ENCODE measurements around the gene CYP26B1. TPM values are rescaled to one million over a fixed set of nuclear protein-coding genes. Genes with fewer than 3 reads are reported as not detected.
"Not testable (repeated sequence)": the region's sequence is repeated elsewhere in the genome, so short reads cannot be mapped to it uniquely, and the experiment has no call there.

Gene CYP26B1
- polyA plus RNA-seq, 1 donor from 2014 or later, result not detected

DNA sequence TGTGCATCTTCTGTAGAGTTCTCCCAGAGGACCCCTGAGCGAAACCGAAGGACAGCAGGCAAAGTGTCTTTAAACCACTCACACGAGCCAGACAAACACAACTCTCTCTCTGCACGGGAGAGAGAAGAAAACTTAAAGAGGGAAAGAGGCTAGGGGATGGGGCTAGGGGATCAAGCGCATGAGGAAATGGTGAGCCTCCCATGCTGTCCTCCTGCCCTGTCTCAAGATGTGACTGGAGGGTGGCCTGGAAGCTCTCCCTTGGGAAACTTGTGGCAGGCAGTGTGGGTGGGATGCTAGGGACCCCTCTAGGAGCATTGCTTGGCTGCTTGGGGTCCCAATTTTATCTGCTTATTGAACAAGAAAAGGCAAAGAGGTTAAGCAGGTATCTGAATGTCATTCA lies 44.5 kb downstream of the CYP26B1 start:
- Mint-ChIP-seq H3K36me3 (no peaks in the 10 kb centered on the region), H3K4me1 (no peaks in the 10 kb centered on the region), H3K27ac (no peak overlapping the region), H3K4me3 (no peak overlapping the region), H3K27me3 (peaks cover 5% of the 10 kb centered on the region), H3K9me3 (peaks cover 0 to 2% (median 0%) of the 10 kb centered on the region in 3 donors)

DNA sequence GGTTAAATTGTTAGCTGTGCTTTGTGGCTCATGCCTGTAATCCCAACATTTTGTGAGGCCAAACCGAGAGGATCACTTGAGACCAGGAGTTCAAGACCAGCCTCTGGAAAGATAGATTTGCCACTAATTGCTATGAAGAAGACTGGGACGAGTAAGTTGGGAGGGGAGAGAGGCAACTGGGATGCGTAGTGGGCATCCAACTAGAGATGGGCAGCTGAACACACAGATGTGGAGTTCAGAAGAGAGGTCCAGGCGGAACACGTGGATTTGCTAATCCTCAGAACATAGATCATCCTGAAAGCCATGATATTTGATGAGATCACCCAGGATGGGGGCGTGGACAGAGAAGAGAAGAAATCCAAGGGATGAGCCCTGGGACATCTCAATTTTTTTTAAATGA lies 48.7 kb downstream of the CYP26B1 start:
- H3K36me3 Mint-ChIP-seq, result no peaks in the 10 kb centered on the region
- H3K9me3 Mint-ChIP-seq, result peaks cover 0 to 2% (median 0%) of the 10 kb centered on the region in 3 donors
- H3K4me3 Mint-ChIP-seq, result no peak overlapping the region
- peaks cover 2% of the 10 kb centered on the region for H3K27me3 Mint-ChIP-seq
- H3K4me1 Mint-ChIP-seq, result no peaks in the 10 kb centered on the region
- no peak overlapping the region for H3K27ac Mint-ChIP-seq

DNA sequence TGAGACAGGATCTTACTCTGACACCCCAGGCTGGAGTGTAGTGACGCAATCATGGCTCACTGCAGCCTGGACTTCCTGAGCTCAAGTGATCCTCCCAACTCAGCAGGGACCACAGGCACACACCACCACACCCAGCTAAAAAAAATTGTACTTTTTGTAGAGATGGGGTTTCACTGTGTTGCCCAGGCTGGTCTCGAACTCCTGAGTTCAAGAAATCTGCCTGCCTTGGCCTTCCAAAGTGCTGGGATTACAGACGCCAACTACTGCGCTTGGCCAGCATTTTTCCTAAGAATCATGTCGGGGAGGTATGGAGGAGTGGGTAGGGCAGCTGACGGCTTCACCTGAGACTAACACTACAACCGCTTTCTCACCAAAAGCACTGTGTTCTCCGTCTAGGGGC lies 50.4 kb downstream of the CYP26B1 start:
- no peak overlapping the region for H3K4me3 Mint-ChIP-seq
- no peak overlapping the region for H3K27ac Mint-ChIP-seq
- peaks cover 0 to 2% (median 0%) of the 10 kb centered on the region in 3 donors for H3K9me3 Mint-ChIP-seq
- no peaks in the 10 kb centered on the region for H3K36me3 Mint-ChIP-seq
- peaks cover 2% of the 10 kb centered on the region for H3K27me3 Mint-ChIP-seq
- H3K4me1 Mint-ChIP-seq, result no peaks in the 10 kb centered on the region

GRCh38 chr2:72096181-72096580 lies 51.5 kb downstream of the CYP26B1 start:
- Mint-ChIP-seq H3K36me3 (no peaks in the 10 kb centered on the region), H3K27me3 (peaks cover 2% of the 10 kb centered on the region), H3K4me3 (no peak overlapping the region), H3K4me1 (no peaks in the 10 kb centered on the region), H3K27ac (no peak overlapping the region), H3K9me3 (peaks cover 0 to 2% (median 0%) of the 10 kb centered on the region in 3 donors)

- Mint-ChIP-seq H3K36me3 (no peaks in the 10 kb centered on the region), H3K9me3 (peaks cover 0 to 2% (median under 1%) of the 10 kb centered on the region in 3 donors), H3K4me3 (no peak overlapping the region), H3K27ac (no peak overlapping the region), H3K27me3 (peaks cover 2% of the 10 kb centered on the region), H3K4me1 (no peaks in the 10 kb centered on the region)
Measured at GRCh38 chr2:72095364-72095763, 52.3 kb downstream of the CYP26B1 start.

DNA sequence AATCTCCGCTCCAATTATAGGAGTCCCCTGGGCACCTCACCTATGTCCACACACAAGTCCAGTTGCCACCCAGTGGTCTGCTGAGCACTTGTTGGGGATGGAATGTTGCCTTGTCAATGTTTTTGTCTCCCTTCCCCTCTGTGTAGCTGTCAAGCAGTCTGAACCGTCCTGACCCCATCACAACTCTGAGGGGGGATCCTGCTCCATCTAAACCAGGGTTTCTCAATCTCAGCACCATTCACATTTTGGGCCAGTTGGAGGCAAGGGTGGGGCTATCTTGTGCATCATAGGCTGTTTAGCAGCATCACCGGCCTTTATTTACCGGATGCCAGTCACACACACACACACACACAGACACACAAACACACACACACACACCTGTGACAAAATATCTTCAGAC lies 53.0 kb downstream of the CYP26B1 start:
- H3K36me3 Mint-ChIP-seq, result no peaks in the 10 kb centered on the region
- H3K27me3 Mint-ChIP-seq, result peaks cover 4% of the 10 kb centered on the region
- H3K4me3 Mint-ChIP-seq, result no peak overlapping the region
- no peak overlapping the region for H3K27ac Mint-ChIP-seq
- no peaks in the 10 kb centered on the region for H3K4me1 Mint-ChIP-seq
- peaks cover 0 to 2% (median 2%) of the 10 kb centered on the region in 3 donors for H3K9me3 Mint-ChIP-seq

DNA sequence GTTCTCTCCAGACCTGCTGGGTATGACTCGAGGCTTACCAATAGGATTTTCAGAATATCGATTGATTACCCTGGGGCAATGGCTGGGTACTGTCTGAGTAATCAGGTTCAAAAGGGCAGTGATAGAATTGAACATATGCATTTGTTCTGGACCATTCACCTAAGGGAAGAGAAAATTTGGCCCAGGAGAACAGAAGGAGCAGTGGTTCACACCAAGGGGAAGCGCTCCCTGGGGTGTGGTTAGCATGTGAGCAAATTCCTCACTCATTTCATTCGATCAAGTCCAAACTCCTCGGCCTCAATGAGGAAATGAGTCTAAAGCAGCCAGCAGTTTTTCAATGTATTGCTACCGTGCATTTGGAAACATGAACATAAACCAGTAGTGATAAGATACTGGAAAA lies 55.6 kb downstream of the CYP26B1 start:
- H3K36me3 Mint-ChIP-seq, result peaks cover 3% of the 10 kb centered on the region
- H3K27ac Mint-ChIP-seq, result no peak overlapping the region
- H3K4me1 Mint-ChIP-seq, result no peaks in the 10 kb centered on the region
- H3K9me3 Mint-ChIP-seq, result peaks cover 0 to 2% (median 2%) of the 10 kb centered on the region in 3 donors
- no peak overlapping the region for H3K4me3 Mint-ChIP-seq
- H3K27me3 Mint-ChIP-seq, result peaks cover 2% of the 10 kb centered on the region

DNA sequence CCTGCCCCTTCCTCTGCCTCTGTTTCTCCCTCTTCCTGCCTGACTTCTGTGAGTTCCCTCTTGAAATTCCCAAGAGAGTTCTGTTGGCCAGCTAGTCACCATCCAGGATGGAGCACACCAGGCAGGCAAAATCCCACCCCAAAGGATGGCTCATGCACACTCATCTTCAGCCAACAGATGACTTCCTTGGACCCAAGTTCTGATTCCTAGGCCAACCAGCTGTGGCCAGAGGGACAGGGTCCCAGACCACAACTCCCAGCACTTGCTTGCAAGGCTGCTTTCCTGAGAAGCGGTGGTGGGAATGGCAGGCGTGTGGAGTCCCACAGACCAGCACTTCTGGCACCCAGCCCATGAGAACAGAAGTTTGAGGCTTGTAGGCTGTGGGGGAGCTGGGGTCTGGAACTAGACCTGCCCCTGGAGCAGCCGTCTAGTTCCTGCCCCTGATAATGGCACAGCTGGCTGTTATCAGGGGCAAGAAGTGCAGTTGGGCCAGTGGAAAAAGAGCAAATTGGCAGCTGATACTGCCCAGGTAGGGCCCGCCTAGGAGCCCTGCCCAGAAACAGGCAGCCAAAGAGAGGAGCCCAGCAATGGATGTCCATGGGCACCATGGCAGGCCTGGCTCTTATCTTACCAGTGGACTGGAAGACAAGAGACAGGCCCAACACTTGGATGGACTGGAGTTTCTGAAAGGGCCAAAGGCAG lies 56.7 kb downstream of the CYP26B1 start:
- H3K27me3 Mint-ChIP-seq, result peaks cover 2% of the 10 kb centered on the region
- no peak overlapping the region for H3K4me3 Mint-ChIP-seq
- peaks cover 3% of the 10 kb centered on the region for H3K36me3 Mint-ChIP-seq
- H3K4me1 Mint-ChIP-seq, result no peaks in the 10 kb centered on the region
- no peak overlapping the region for H3K27ac Mint-ChIP-seq
- H3K9me3 Mint-ChIP-seq, result peaks cover 0 to 2% (median 2%) of the 10 kb centered on the region in 3 donors

- H3K4me3 Mint-ChIP-seq, result no peak overlapping the region
- no peak overlapping the region for H3K27ac Mint-ChIP-seq
- H3K27me3 Mint-ChIP-seq, result peaks cover 2% of the 10 kb centered on the region
- H3K9me3 Mint-ChIP-seq, result peaks cover 0 to 2% (median 2%) of the 10 kb centered on the region in 3 donors
- no peaks in the 10 kb centered on the region for H3K4me1 Mint-ChIP-seq
- peaks cover 3% of the 10 kb centered on the region for H3K36me3 Mint-ChIP-seq
Measured at GRCh38 chr2:72090271-72090720, 57.4 kb downstream of the CYP26B1 start.

DNA sequence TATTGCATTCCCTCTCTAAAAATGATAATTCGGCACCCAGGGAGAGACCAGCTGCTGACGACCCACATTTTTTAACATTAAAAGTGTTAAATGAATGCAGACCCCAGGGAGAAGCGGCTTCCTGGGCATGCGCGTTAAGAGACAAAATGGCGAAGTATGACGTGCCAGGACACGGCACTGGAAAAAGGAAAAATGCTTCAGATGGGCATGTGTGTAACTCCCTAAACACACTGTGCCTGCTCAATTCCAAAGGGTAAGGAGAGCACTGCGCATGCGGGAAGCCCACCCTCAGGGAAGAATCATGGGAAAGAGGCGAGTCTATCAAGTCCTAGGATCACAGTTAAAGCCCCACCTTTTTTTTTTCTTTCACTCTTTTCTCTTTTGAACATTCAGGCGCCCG lies 58.1 kb downstream of the CYP26B1 start:
- H3K36me3 Mint-ChIP-seq, result peaks cover 3% of the 10 kb centered on the region
- H3K4me3 Mint-ChIP-seq, result no peak overlapping the region
- H3K4me1 Mint-ChIP-seq, result no peaks in the 10 kb centered on the region
- peaks cover 0 to 2% (median 2%) of the 10 kb centered on the region in 3 donors for H3K9me3 Mint-ChIP-seq
- H3K27ac Mint-ChIP-seq, result no peak overlapping the region
- H3K27me3 Mint-ChIP-seq, result peaks cover 2% of the 10 kb centered on the region

DNA sequence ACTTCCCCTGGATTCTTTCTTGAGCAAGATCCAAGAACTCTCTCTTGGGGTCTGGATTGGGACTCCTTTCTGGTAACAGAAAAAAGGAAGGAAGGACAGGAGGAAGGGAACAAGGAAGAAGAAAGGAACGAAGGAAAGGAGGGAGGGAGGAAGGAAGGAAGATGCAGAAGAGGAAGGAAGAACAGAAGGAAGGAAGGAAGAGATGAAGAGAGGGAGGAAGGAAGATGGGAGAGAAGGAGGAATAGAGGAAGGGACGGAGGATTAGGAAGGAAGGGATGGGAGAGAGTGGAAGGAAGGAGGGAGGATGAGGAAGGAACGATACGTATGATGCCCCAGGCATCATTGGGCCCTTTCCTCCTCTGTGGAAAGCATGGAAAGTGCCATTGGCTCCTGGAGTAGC lies 58.6 kb downstream of the CYP26B1 start:
- H3K27me3 Mint-ChIP-seq, result peaks cover 2% of the 10 kb centered on the region
- peaks cover 3% of the 10 kb centered on the region for H3K36me3 Mint-ChIP-seq
- no peak overlapping the region for H3K27ac Mint-ChIP-seq
- peaks cover 0 to 2% (median 2%) of the 10 kb centered on the region in 3 donors for H3K9me3 Mint-ChIP-seq
- no peaks in the 10 kb centered on the region for H3K4me1 Mint-ChIP-seq
- no peak overlapping the region for H3K4me3 Mint-ChIP-seq

GRCh38 chr2:72086871-72087633 lies 60.6 kb downstream of the CYP26B1 start:
- not testable (repeated sequence) for H3K27me3 Mint-ChIP-seq, H3K9me3 Mint-ChIP-seq, H3K4me3 Mint-ChIP-seq, H3K27ac Mint-ChIP-seq, H3K4me1 Mint-ChIP-seq, H3K36me3 Mint-ChIP-seq

DNA sequence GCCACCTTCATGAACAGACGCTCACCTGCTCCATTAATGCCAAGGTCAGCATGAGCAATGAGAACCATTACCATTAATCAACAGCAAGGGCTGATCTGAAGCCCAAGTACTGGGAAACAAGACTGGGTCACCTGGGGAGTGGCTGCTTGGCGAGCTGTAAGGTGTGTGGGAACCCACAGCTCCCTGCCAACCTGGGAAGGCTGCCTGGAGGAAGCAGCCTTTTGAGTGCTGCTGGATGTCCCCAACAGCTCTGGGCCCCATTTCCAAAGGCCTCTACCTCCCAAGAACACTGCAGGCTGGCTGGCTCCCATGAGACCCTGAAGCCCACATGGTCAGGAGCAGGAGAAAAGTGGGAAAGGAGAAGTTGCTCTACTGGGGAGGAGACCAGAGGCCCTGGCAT lies 62.1 kb downstream of the CYP26B1 start:
- H3K9me3 Mint-ChIP-seq, result peaks cover 0 to 2% (median 2%) of the 10 kb centered on the region in 3 donors
- H3K27ac Mint-ChIP-seq, result no peak overlapping the region
- H3K36me3 Mint-ChIP-seq, result peaks cover 3% of the 10 kb centered on the region
- peaks cover 2% of the 10 kb centered on the region for H3K27me3 Mint-ChIP-seq
- no peak overlapping the region for H3K4me3 Mint-ChIP-seq
- no peaks in the 10 kb centered on the region for H3K4me1 Mint-ChIP-seq

DNA sequence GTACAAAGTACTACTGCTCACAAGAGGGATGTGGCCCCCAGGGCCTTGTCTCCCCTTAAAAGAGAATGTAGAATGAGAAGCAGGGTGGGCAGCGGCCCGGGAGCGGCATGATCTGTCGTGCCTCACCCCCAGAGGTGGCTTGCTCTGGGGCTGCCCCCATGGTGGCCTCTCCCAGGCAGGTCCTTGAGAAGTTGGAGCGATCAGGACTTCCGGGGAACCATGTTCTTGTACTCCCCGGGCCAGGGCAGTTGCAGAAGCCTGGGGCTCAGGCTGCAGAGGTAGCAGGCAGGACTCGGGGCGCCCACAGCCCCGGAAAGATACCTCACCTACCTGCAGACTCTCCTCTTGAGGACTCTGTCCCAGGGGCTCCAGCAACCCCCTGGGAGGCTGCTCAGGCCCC lies 62.6 kb downstream of the CYP26B1 start:
- Mint-ChIP-seq H3K4me1 (no peaks in the 10 kb centered on the region), H3K36me3 (peaks cover 3% of the 10 kb centered on the region), H3K9me3 (peaks cover 0 to 2% (median 0%) of the 10 kb centered on the region in 3 donors), H3K27me3 (no peaks in the 10 kb centered on the region), H3K27ac (no peak overlapping the region), H3K4me3 (no peak overlapping the region)

- Mint-ChIP-seq H3K4me3 (no peak overlapping the region), H3K27me3 (no peaks in the 10 kb centered on the region), H3K27ac (no peak overlapping the region), H3K9me3 (peaks cover 0 to 2% (median 0%) of the 10 kb centered on the region in 3 donors), H3K36me3 (peaks cover 3% of the 10 kb centered on the region), H3K4me1 (no peaks in the 10 kb centered on the region)
Measured at GRCh38 chr2:72084584-72084976, 63.1 kb downstream of the CYP26B1 start.
